ENCODE measurements around the gene CCDC142. TPM values are rescaled to one million over a fixed set of nuclear protein-coding genes. Genes with fewer than 3 reads are reported as not detected.

CCDC142 gene
- total and polyA plus RNA-seq, 9 of the 15 experiments (the other 6 are each of a cell fraction or from before 2014, with no cell fraction given): 0.55 to 11.7 (median 7.2) TPM

DNA sequence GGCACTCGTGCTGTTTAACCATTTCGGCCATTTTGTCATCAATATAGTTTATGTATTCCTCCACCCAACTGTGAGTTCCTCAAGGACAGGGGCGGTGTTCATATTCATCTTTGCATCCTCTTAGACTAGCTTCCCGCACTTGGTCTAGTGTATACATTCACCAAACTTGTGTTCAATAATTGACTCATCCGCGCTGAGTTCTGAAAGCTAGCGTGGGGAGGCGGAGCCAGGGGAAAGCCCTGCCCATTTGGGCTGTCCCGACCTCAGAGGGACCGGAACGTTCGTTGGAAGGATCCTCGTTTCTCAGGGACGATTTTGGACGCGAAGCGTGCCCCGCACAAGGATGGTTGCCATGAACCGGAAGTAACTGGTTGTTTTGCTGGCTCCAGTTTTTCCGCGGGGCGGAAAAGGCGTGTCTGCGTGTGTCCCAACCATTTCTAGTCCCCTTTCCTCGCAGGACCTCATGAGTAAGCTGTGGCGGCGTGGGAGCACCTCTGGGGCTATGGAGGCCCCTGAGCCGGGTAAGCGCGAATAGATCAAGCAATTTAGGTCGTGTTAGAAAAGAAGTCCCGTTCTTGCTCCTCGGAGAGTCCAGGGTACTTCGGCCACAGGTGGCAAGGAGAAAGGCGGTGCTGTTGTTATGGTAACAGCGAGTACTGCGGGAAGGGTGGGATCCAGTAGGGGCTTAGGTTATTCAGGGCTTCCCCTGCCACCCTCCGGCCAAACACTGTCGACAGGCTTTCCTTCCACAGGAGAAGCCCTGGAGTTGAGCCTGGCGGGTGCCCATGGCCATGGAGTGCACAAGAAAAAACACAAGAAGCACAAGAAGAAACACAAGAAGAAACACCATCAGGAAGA lies 27.9 kb downstream of the CCDC142 start, which contains the start of gene INO80B (continued):
- TF ChIP-seq ZEB2 (IDR thresholded peaks at IDR 0.05): peak; percentile 99
- TF ChIP-seq, protein P1, sequence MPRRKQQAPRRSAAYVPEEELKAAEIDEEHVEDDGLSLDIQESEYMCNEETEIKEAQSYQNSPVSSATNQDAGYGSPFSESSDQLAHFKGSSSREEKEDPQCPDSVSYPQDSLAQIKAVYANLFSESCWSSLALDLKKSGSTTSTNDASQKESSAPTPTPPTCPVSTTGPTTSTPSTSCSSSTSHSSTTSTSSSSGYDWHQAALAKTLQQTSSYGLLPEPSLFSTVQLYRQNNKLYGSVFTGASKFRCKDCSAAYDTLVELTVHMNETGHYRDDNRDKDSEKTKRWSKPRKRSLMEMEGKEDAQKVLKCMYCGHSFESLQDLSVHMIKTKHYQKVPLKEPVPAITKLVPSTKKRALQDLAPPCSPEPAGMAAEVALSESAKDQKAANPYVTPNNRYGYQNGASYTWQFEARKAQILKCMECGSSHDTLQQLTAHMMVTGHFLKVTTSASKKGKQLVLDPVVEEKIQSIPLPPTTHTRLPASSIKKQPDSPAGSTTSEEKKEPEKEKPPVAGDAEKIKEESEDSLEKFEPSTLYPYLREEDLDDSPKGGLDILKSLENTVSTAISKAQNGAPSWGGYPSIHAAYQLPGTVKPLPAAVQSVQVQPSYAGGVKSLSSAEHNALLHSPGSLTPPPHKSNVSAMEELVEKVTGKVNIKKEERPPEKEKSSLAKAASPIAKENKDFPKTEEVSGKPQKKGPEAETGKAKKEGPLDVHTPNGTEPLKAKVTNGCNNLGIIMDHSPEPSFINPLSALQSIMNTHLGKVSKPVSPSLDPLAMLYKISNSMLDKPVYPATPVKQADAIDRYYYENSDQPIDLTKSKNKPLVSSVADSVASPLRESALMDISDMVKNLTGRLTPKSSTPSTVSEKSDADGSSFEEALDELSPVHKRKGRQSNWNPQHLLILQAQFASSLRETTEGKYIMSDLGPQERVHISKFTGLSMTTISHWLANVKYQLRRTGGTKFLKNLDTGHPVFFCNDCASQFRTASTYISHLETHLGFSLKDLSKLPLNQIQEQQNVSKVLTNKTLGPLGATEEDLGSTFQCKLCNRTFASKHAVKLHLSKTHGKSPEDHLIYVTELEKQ (CRISPR knock-in tag; IDR thresholded peaks at IDR 0.05): no peak
- no peak for TF ChIP-seq ZNF274 (IDR thresholded peaks at IDR 0.05; ENCODE audit: borderline replicate concordance, low read depth, low read length)
- TF ChIP-seq ELF2 (CRISPR knock-in tag; IDR thresholded peaks at IDR 0.05): peak; percentile 100
- TF ChIP-seq MBD1 (CRISPR knock-in tag; IDR thresholded peaks at IDR 0.05): no peak
- TF ChIP-seq, protein P2, sequence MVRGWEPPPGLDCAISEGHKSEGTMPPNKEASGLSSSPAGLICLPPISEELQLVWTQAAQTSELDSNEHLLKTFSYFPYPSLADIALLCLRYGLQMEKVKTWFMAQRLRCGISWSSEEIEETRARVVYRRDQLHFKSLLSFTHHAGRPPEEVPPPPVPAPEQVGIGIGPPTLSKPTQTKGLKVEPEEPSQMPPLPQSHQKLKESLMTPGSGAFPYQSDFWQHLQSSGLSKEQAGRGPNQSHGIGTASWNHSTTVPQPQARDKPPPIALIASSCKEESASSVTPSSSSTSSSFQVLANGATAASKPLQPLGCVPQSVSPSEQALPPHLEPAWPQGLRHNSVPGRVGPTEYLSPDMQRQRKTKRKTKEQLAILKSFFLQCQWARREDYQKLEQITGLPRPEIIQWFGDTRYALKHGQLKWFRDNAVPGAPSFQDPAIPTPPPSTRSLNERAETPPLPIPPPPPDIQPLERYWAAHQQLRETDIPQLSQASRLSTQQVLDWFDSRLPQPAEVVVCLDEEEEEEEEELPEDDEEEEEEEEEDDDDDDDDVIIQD (CRISPR knock-in tag; IDR thresholded peaks at IDR 0.05): no peak
- TF ChIP-seq NELFE (IDR thresholded peaks at IDR 0.05; ENCODE audit: insufficient read depth, insufficient read length): no peak
- TF ChIP-seq HBP1 (CRISPR knock-in tag; IDR thresholded peaks at IDR 0.05): no peak
- TF ChIP-seq ZNF324 (CRISPR knock-in tag; IDR thresholded peaks at IDR 0.05): 0 out of 2 replicates have a peak, but pooled peaks have one; percentile 27
- TF ChIP-seq ZNF175 (CRISPR knock-in tag; IDR thresholded peaks at IDR 0.05; ENCODE audit: low read depth): peak; percentile 30; the same call in 1 of the 2 replicates
- TF ChIP-seq ZNF217 (CRISPR knock-in tag; IDR thresholded peaks at IDR 0.05): no peak
- TF ChIP-seq ZNF224 (CRISPR knock-in tag; IDR thresholded peaks at IDR 0.05): no peak
- TF ChIP-seq RFX5 (IDR thresholded peaks at IDR 0.05; ENCODE audit: low read depth, low read length): no peak
- no peak for TF ChIP-seq ZNF717 (CRISPR knock-in tag; IDR thresholded peaks at IDR 0.05)
- no peak for TF ChIP-seq RNF219 (CRISPR knock-in tag; IDR thresholded peaks at IDR 0.05)

Measured in K562 (cell line).